B cell (primary cell): ENCODE results near the gene HMCN1.

ENCODE experiments used
- CTCF ChIP-seq: fragments of 200-600 bp; IDR thresholded peaks from one replicate; pipeline ENCODE4 v1.8.0; 2022; ENCODE audit warnings: antibody characterized with exemption, mild to moderate bottlenecking
- EZH2 ChIP-seq: IDR thresholded peaks from 2 replicates; pipeline ENCODE4 v1.6.1; 2012; ENCODE audit warnings: borderline replicate concordance, low read depth, mild to moderate bottlenecking, moderate library complexity, low read length; ENCODE audit not compliant: insufficient read depth, poor library complexity, severe bottlenecking

GRCh38 chr1:185761841-185762240 is 27.6 kb downstream of the HMCN1 start:
- TF ChIP-seq CTCF (no peak), EZH2 (no peak)
